ENCODE data around the gene NHSL1.

NHSL1 gene

GRCh38 chr6:138492113-138492512 lies 7.2 kb downstream of the NHSL1 start:
- no peak for DNase-seq

- DNase-seq, result no peak
These were observed 8.3 kb downstream of the NHSL1 start for GRCh38 chr6:138491017-138491416.

GRCh38 chr6:138489846-138490245 lies 9.4 kb downstream of the NHSL1 start:
- no peak for DNase-seq

- no peak for DNase-seq
These were observed 12.1 kb downstream of the NHSL1 start for GRCh38 chr6:138487102-138487604.

- no peak for DNase-seq
These were observed 12.8 kb downstream of the NHSL1 start for GRCh38 chr6:138486249-138487101.

- DNase-seq, result no peak
These were observed 13.6 kb downstream of the NHSL1 start for GRCh38 chr6:138485586-138486248.

GRCh38 chr6:138485005-138485545 lies 14.2 kb downstream of the NHSL1 start:
- DNase-seq, result peak; percentile 39

- no peak for DNase-seq
These were observed 15.1 kb downstream of the NHSL1 start for GRCh38 chr6:138484018-138484731.

GRCh38 chr6:138482816-138483215 lies 16.5 kb downstream of the NHSL1 start:
- no peak for DNase-seq

GRCh38 chr6:138480279-138480949 lies 18.9 kb downstream of the NHSL1 start:
- DNase-seq, result no peak

- no peak for DNase-seq
These were observed 21.3 kb downstream of the NHSL1 start for GRCh38 chr6:138477913-138478539.

- DNase-seq, result no peak
These were observed 23.2 kb downstream of the NHSL1 start for GRCh38 chr6:138476116-138476515.

- no peak for DNase-seq
These were observed 26.1 kb downstream of the NHSL1 start for GRCh38 chr6:138473144-138473543.

GRCh38 chr6:138468320-138469015 lies 30.8 kb downstream of the NHSL1 start:
- DNase-seq, result no peak

- DNase-seq, result no peak
These were observed 31.4 kb downstream of the NHSL1 start for GRCh38 chr6:138467901-138468300.

- DNase-seq, result no peak
These were observed 34.2 kb downstream of the NHSL1 start for GRCh38 chr6:138465007-138465645.

- no peak for DNase-seq
These were observed 35.2 kb downstream of the NHSL1 start for GRCh38 chr6:138464085-138464484.

GRCh38 chr6:138461647-138462046 lies 37.6 kb downstream of the NHSL1 start:
- no peak for DNase-seq

- no peak for DNase-seq
These were observed 42.9 kb downstream of the NHSL1 start for GRCh38 chr6:138456401-138456790.

GRCh38 chr6:138455746-138456400 lies 43.4 kb downstream of the NHSL1 start:
- no peak for DNase-seq

Measured in NCI-H1417 treated with DMSO at 0.1 percent for 48 hours (cell line).